Epithelial cell of prostate (primary cell): Measurements from ENCODE around the gene IMMP2L.
"Not testable (repeated sequence)": the region's sequence is repeated elsewhere in the genome, so short reads cannot be mapped to it uniquely, and the experiment has no call there.

Experiments used
- DNase-seq: peaks from one replicate; pipeline ENCODE4 v3.0.0-alpha.2; 2011; ENCODE audit warnings: low read depth, low spot score
- H3K27ac ChIP-seq: fragments of 450-650 bp; 2 replicates; pipeline ENCODE4 v1.5.1; 2017; ENCODE audit warnings: mild to moderate bottlenecking

Gene IMMP2L

DNA sequence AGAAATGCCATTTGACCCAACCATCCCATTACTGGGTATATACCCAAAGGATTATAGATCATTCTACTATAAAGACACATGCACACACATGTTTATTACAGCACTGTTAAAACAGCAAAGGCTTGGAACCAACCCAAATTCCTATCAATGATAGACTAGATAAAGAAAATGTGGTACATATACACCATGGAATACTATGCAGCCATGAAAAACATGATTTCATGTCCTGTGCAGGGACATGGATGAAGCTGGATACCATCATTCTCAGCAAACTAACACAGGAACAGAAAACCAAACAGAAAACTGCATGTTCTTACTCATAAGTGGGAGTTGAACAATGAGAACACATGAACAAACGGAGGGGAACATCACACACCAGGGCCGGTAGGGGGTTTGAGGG, 625.6 kb downstream of the IMMP2L start:
- not testable (repeated sequence) for H3K27ac ChIP-seq, DNase-seq

DNA sequence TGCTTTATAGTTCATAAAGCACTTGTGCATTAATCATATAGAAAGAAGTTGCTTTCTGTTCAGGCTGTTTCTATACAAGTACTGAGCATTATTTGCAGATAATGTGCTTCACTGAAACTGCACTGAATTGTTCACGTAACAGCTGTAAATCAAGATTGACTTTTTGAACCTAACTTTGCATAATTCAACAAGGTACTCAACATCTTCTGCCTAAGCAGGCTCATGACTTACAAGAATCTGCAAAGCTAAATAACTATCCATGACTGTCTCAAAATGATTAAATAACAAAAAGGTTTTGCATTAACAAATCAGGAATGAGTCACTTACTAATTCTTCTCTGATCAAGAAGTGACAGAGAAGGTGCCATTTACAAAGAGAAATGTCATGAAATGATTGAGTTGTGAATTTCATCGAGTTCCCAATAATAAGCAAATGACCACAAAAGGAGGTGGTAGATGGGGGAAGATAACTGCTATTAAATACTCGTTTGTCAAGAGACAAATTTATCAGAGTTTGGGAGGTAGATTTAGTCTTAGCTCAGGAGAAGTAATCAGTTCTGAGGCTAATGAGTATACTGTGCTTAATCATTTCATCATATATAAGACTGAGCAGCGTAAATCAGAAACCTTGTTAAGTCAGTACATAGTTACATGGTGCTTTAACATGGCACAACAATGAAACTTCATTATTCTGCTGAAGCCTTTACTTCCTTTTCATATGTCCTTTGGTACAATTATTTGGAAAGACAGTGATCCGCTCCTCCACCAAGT, 632.6 kb downstream of the IMMP2L start:
- H3K27ac ChIP-seq = no peak overlapping the region
- DNase-seq = no peak

DNA sequence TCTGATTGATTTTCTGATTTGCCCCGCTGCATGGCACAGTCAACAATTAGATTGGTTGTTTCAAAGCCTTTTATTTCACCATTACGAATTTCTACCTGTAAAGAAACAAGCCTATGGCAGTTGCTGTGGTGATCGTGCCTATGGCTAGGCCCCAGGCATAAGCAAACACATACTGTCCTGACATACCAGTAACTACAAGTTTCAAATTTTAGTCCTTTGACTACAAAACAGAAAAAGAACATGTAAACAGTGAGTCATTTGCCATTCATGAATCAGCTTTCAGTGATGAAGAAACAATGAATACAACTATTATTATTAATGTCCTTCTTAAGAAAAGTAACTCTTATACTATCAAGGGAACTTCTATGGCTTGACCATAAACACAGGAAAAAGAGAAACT, 639.4 kb downstream of the IMMP2L start:
- DNase-seq = peak; percentile 82
- H3K27ac ChIP-seq = peak overlapping the region; percentile 41

DNA sequence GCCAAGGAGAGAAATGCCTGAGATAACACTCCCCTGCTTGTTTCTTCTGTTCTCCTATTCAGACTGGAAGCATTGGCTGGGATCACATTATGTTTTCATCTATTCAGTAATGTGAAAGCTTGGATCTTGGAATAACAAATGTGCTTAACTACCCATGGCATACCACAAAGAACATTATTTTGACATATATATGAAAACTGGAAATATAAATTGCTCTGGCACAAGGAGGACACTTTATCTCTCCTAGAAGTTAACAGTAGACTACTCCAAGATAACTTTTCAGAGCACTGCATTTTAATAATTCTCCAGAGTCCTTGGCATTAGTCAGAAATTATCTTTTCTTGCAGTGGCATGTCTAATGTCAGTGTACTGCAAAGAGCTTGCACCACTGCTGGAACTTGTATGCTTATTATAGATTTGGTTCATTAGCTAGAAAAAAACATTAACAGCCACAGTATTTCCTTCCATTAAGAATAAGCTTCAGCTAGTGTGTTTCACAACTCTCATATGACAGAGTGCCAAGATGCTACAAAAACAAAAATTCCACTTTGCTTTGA, 640.6 kb downstream of the IMMP2L start:
- no peak for DNase-seq
- H3K27ac ChIP-seq = no peak overlapping the region

DNA sequence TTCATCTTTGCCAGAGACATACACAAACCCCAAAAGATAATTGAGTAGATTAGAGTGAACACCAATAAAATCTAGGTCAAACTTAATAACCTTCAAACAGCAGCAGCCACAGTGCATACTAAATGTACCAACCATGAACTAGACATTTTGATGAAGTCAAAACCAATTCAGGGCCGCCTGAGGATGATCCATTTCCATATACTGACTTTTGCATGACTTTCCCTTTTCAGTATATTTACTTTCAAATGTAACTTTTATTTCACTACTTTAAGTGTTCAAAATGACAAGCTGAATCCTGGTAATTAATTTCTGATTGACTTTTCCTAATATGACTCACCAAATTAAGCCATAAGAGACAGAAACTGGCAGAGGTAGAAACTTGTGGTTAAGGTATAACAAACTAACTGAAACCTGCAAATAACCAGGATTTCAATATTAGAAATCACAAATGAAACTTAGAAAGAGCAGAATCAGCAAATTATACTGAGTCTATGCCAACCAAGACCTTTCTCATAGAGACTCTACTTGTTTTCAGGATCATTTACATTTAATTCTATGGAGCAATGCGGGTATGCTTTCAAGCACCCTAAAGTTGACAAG, 643.2 kb downstream of the IMMP2L start:
- DNase-seq = no peak

DNA sequence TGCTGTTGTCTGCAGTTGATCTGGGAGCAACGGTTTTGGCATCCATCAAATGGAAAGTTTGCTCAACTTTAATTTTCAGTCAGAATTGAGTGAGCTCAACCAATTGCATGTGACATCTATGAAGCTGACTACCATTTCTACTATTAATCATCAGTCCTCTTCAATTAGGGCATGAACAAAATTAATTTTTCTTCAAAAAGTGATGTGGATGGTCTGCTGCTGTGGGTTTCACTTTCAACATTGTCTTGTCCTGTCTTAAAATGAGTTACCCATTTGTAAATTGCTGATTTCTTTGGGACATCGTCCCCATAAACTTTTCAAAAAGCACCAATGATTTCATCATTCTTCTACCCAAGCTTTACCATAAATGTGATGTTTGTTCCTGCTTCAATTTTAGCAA, 648.0 kb downstream of the IMMP2L start:
- no peak for DNase-seq
- no peak overlapping the region for H3K27ac ChIP-seq

More for the DNA sequence above, 643.2 kb downstream of the IMMP2L start:
- no peak overlapping the region for H3K27ac ChIP-seq

DNA sequence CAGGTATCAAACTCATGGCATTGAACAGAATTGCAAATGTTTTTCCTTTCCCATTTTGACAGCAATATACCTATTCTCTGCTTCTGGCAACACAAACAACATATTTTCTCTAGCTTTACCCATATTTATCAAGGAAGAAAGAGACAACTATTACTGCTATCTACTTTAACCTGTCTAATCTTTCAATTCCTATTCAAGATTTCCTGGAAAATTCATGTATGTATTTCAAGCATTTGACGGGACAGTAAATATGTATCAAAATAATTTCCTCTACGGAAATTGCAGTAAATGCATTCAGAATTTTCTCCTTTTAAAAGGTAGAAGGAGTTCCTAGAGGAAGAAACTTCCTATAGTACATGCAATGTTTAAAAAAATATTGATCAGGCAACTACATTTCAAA, 650.7 kb downstream of the IMMP2L start:
- no peak overlapping the region for H3K27ac ChIP-seq

DNA sequence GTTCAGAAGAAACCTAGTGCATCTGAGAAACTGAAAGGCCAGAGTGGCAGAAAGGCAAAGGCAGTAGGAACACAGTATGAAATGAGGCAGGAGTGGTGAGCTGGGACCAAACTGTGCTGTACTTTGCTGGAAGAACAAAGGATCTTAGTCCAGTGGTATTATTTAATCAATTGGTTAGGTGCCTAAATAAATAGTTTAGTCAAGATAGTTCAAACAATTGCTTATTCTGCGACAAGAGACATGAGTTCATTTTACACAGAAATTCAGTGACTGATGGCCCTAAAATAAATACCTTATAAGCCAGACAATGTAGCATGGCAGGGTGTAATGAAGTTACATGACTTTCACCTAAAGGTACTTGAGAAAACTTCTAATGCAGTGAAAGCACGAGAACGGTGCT, 653.2 kb downstream of the IMMP2L start:
- H3K27ac ChIP-seq = no peak overlapping the region
- no peak for DNase-seq

More for the DNA sequence above, 650.7 kb downstream of the IMMP2L start:
- DNase-seq = no peak

DNA sequence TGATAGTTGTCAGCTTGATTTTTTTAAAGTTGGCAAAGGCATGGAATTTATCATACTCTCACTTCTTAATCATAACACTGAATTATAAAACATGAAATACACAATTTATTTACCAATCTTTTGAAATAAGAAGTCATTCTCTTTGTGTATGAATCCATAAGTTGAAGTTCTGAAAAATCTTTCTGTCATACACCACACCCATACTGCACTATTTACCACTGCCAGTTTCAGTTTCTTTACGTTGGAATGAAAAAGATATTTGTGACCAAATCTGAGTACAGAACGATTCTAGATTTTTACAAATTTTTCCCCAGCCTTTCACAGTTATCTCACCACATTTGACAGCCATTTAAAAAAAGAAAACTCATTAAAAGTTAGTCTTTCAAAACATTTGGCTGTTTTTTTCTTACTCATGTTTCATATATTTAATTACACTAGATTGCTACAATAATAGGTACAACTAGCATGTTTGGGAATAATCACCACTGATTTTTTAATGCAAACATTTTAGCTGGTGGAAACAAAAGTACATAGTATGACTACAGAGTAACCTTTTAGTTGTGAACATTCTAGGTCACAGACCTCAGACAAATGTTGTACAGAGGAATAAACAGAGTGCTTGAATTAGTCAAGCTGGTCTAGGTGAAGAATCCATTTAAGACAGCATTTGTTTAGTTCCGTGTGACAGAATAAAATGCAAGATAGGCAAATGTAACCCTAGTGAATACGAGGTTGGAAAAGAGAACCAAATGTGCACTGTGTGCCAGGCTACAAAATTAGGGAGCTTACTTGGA, 656.3 kb downstream of the IMMP2L start:
- DNase-seq = no peak
- H3K27ac ChIP-seq = no peak overlapping the region

DNA sequence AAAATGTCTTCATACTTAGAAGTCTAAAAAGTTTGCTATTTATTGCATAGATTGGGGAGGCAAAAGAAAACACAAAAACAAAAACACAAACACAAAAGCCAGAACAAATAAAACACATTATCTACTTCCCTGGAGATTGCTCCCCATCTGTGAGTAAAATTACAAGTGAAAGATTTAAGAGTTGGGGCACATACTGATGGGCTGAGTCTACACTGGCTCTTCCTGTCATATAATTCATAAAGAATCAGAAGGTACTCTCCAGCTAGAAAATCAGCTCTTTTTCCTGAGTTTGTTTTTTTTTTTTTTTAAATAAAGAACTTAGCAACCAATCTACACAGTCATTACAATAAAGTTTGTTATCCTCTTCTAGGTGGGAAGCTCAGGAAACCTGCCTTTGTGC, 663.8 kb downstream of the IMMP2L start:
- no peak overlapping the region for H3K27ac ChIP-seq
- no peak for DNase-seq

DNA sequence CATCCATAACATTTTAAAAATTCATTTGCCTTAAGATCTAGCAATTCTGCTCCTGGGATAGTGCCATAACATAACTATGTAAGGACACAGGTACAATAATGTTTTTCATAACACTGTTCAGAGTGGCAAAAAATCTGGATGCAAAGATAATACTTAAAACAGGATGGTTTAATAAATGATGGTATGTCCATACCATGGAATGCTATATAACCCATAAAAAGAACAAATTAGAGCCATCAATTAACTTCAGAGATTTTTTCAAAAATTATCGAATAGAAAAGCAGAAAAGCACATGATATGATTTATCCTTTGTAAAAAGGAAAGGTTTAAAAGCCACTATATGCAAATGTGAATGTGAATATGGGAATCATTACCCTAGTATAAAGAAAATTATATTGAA, 664.8 kb downstream of the IMMP2L start:
- no peak overlapping the region for H3K27ac ChIP-seq
- no peak for DNase-seq

DNA sequence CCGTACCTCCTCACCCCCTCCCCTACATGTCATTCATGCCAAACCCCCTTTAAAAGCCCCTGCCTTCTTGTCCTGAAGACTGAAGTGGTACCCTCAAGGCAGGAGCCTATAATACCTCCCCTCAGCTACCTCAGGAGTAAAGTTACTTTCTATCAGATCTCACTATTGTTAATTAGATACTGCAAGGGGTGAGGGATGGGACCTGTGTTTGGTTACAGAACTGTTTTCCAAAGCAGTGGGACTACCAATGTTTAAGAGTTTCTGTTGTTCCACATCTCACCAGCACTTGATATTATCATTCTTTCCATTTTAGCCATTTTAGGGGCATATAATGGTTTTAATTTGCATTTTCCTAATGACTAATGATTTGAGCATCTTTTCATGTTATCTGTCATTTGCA, 668.2 kb downstream of the IMMP2L start:
- no peak overlapping the region for H3K27ac ChIP-seq
- no peak for DNase-seq

DNA sequence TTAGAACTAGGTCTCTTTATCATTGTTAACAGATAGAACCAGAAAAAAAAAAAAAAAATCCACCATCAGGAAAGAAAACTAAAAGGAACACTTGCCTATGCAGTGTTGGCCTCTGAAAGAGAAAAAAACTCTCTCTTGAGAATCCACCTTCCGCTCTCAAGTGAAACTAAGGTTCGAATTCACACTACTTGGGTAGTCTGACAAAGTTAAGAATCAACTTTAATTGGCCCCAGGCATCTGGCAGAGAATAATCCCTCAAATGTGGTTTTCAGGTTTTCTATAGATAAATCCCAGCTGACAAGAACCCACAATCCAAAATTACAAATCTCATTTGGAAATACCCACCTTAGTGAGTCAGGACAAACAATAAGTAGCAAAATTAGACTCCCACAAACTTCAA, 671.1 kb downstream of the IMMP2L start:
- H3K27ac ChIP-seq = no peak overlapping the region
- DNase-seq = no peak

DNA sequence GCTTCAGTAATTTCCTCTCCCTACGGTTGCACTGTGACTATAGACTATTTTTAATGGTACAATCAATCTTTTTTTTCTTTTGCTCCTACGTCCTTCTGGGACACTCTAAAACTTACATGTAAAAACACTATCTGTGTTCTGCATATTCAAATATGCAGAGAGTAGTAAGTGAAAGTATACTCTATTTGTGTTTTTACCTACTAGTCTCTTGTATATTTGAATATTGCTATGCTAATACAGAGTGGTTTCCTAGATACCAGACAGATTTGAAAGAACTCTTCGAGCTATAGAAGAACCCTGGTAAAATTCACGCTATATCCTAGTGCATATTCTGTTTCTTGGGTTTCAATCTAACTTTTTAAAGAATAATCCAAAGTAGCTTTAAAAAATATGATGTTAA, 672.2 kb downstream of the IMMP2L start:
- no peak for DNase-seq
- H3K27ac ChIP-seq = no peak overlapping the region

DNA sequence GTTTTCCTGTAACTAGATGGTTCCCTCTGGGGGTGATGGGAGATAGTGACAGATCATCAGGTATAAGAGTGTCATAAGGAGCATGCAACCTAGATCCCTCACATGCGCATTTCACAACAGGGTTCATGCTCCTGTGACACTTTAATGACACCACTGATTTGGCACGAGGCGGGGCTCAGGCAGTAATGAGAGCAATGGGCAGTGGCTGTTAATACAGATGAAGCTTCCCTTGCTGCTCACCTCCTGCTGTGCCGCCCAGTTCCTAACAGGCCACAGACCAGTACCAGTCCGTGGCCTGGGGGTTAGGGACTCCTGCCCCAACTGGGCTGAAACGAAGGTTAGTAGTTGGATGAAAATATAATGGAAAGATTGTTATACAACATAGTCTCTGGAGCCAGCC, 673.0 kb downstream of the IMMP2L start:
- DNase-seq = no peak

DNA sequence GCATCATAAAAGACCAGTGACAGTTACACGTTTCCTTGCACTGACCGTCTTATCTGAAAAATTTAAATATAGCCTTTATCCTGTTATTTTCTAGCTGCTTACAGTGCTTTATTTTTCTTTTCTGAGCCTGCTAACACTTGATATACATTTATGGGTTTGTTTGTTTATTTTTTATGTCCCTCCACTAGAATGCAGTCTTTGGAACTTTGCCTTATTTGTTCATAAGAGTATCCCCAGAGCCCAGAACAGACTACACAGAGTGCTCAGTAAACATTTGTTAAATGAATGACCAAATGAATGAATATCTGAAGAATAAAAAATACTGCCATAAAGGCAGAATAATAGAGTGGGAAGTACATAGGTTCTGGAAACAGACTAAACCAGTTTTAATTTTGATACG, 673.7 kb downstream of the IMMP2L start:
- no peak overlapping the region for H3K27ac ChIP-seq
- no peak for DNase-seq

More for the DNA sequence above, 673.0 kb downstream of the IMMP2L start:
- no peak overlapping the region for H3K27ac ChIP-seq

DNA sequence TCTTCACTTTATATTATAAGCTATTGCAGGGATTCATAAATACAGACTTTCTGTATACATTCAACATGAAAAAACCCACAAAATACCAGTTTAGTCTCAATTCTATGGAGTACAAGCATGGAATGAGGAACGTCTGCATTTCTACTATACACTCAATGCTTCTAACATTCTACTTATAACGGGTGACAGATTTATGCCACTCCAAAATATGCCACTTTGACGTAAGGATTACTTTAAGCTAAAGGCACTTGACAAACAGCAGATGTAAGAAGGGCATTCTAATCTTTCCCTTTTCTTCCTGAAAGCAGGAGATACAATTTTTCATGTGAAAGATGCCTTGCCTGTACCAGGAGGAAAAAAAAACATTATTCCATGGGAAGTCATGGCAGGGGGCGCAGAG, 676.8 kb downstream of the IMMP2L start:
- DNase-seq = no peak

DNA sequence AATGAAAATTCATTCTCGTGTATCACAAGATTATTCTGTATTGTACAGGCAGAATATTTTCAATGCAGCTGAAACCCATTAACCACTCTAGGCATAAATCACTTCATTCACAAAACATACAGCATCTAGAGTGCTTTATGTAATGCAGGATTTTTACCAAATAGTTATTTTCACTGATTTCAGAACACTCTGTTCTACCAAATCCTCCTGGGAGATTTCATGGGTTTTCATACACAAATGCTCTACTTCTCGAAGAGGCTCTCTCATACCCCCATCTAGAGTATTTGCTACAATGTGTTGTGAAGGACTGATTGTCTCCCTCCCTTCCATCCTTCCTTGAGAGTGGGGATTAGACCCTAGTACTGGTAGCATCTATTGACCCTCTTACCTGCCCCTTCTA, 680.6 kb downstream of the IMMP2L start:
- DNase-seq = no peak
- H3K27ac ChIP-seq = no peak overlapping the region

More for the DNA sequence above, 676.8 kb downstream of the IMMP2L start:
- no peak overlapping the region for H3K27ac ChIP-seq

DNA sequence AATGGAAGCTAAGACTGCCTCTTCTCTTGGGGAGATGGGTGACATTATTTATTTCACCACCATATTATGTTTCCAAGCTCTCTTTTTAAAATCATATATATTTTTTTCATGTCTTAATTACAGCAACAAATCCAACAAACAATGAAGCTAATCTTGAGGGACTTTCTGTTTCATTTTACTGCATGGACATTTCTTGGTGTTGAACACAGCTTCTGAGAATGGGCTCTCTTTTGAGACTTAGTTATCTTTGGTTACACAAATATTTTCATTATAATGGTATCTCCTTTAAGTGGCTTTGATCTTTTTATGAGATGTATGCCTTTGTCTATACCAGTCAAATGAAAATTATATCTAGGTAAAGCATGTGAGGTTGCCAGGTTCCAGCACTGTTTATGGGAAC, 681.3 kb downstream of the IMMP2L start:
- DNase-seq = no peak
- no peak overlapping the region for H3K27ac ChIP-seq

DNA sequence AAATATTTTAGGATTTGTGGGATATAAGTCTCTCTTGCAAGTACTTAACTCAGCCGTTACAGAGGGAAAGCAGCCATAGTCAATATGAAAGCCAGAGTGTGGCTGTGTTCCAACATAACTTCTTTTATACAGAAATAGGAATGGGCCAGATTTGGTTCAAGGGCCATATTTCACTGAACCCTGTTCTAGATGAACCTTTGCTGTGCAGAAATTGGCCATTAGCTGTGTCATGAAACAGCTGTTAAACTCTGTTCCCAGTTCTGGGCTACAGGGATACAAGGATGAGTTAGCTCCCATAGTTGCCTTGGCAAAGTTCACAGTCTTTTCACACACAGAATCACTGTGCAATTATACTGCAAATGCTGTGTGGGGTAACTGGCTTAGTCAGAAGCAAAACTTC, 685.3 kb downstream of the IMMP2L start:
- H3K27ac ChIP-seq = no peak overlapping the region
- no peak for DNase-seq

DNA sequence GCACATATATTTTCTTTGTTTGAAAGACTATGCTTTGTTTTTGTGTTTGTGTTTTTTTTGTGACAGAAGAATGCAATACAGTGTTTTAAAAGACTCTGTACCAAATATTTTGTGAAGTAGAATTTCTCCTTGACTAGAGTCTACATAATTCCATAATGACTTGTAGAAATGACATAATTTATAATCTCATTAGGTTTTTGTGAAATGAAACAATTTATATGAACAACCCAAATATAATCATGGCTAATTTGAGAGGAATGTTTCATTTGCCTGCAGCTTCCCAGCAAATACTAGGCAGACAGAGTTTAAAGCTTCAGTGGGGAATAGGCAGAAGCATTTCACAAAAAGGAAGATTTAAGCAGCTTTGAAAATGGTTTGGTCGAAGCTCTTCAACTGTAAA, 686.9 kb downstream of the IMMP2L start:
- H3K27ac ChIP-seq = no peak overlapping the region
- no peak for DNase-seq
